D721Med (cell line): ENCODE data around the gene PTPN2.

Source experiments
- DNase-seq: peaks from one replicate; pipeline ENCODE4 v3.0.0; 2011; ENCODE audit warnings: low spot score; ENCODE audit not compliant: insufficient read length
- FAIRE-seq: peaks from 2 replicates; lab custom pipeline; 2011; peaks lifted over from hg19 to GRCh38; lab: Jason Lieb, UNC
- TF ChIP-seq, protein P1 (sequence below): IDR thresholded peaks from 2 replicates; pipeline ENCODE4 v1.5.1; 2012; ENCODE audit warnings: mild to moderate bottlenecking, control low read depth; ENCODE audit not compliant: insufficient read depth; ENCODE audit errors: missing control alignments

The PTPN2 gene

DNA sequence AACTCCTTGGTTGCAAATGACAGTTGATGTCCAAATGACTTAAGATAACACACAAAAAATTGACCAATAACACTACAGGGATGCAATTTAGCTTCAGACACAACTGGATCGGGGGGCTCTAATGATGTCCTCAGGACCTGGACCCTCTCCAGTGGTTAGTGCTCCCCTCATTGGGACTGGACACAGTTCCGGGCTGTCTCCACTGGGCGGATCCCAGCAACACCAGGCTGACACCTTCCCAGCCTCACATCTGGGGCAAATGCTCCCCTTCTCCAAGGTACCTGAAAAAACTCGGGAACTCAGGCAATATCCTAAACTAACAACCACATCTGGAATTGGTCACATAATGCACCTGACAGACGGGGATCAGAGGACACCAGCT is 132.5 kb downstream of the PTPN2 start:
- DNase-seq: no peak
- no peak for FAIRE-seq
- TF ChIP-seq, protein P1, sequence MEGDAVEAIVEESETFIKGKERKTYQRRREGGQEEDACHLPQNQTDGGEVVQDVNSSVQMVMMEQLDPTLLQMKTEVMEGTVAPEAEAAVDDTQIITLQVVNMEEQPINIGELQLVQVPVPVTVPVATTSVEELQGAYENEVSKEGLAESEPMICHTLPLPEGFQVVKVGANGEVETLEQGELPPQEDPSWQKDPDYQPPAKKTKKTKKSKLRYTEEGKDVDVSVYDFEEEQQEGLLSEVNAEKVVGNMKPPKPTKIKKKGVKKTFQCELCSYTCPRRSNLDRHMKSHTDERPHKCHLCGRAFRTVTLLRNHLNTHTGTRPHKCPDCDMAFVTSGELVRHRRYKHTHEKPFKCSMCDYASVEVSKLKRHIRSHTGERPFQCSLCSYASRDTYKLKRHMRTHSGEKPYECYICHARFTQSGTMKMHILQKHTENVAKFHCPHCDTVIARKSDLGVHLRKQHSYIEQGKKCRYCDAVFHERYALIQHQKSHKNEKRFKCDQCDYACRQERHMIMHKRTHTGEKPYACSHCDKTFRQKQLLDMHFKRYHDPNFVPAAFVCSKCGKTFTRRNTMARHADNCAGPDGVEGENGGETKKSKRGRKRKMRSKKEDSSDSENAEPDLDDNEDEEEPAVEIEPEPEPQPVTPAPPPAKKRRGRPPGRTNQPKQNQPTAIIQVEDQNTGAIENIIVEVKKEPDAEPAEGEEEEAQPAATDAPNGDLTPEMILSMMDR: no peak

DNA sequence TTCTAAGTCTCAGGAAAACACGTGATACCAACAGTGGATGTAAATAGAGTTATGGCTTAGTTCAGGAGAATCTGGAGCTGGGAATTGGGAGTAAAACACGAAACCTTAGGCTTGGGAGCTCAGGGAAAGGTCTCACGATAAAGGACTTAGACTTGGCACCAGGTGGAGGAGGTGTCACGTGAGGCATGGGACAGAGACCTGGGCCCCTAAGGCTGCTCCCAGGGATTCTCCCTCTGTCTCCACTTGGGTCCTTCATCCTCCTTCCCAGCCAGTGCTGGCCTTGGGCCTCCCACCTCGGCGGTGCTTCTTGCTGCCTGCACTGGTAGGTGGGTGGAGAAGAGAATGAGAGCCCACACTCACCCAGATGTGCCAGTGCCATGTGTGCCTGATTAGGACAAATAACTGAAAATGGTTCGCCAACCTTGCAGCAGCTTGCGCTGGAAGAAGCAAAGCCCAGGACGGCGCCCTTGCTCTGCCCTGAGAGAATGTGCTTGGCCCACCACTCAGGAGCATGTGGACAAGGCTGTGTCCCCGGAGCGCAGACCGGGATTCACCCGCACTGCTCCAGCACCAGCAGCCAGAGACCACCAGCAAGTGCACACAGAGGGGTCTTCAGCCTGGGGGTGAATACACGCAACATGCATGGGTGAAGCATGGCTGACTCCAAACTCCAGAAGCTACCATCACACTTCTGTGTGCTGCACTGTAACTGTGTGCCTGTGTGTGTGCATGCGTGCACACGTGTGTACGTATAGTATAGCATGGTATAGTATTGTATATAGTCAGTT is 133.1 kb downstream of the PTPN2 start:
- no peak for DNase-seq
- no peak for FAIRE-seq
- TF ChIP-seq, protein P1: no peak

DNA sequence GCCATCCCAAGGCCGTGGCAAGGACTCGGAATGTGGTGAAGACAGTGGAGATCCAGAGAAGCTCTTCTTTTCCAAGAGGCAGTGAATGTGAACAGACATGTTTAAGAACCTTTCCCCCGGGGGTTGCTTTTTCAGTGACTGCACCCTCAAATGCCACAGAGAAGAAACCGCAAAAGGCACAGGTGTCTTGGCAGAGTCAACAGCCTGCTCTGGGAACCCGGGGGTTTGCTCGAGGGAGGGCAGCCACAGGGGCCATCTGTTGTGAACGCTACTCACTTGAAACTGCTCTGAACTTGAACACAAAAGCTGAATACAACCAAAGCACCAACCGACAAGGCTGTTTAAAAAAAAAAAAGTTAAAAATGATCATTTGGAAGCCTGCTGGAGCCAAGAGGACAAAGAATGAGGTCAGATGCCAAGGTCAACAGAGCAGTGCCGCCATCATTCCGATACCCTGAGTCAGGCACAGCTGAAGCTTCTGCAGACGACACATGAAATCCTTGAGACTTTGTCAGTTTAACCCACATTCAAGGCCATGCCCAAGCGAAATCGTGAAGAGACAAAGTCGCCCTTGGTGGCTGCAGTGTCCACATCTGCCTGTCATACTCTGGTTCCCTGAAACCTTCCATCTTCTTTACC is 133.8 kb downstream of the PTPN2 start:
- FAIRE-seq (no peak), DNase-seq (no peak)
- TF ChIP-seq, protein P1: no peak

DNA sequence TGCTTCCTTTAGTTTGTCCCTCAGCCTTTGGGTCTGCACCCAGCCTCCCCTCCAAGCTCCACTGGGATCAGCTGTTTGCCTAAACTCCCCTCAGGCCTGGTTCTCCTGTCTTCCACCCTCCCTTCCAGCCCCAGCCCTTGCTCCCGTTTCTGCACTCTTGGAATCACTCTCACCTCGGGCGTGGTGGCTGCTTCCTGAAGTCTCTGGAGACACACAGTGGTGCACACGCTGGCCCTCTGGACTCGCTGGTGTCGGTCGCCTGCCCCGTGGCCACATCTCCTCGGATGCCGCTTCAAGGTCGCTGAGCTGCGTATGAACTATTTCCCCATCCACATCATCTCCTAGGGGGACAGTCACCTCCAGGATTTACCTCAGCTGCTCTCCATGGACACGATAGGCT is 134.9 kb downstream of the PTPN2 start:
- DNase-seq (no peak), FAIRE-seq (no peak)
- TF ChIP-seq, protein P1: no peak

DNA sequence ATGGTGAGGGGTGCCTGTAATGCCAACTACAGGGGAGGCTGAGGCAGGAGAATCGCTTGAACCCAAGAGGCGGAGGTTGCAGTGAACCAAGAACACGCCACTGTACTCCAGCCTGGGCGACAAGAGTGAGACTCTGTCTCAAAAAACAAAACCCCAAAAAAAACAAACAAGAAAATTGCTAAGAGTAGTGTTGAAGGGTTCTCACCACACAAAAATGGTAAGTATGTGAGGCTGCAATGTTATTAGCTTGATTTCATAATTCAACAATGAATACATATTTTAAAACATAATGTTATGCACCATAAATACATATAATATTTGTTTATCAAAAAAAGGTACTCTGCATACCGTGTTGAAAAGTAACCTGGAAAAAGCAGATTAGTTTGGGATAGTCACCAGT is 135.4 kb downstream of the PTPN2 start:
- TF ChIP-seq, protein P1: no peak
- DNase-seq (no peak), FAIRE-seq (no peak)

DNA sequence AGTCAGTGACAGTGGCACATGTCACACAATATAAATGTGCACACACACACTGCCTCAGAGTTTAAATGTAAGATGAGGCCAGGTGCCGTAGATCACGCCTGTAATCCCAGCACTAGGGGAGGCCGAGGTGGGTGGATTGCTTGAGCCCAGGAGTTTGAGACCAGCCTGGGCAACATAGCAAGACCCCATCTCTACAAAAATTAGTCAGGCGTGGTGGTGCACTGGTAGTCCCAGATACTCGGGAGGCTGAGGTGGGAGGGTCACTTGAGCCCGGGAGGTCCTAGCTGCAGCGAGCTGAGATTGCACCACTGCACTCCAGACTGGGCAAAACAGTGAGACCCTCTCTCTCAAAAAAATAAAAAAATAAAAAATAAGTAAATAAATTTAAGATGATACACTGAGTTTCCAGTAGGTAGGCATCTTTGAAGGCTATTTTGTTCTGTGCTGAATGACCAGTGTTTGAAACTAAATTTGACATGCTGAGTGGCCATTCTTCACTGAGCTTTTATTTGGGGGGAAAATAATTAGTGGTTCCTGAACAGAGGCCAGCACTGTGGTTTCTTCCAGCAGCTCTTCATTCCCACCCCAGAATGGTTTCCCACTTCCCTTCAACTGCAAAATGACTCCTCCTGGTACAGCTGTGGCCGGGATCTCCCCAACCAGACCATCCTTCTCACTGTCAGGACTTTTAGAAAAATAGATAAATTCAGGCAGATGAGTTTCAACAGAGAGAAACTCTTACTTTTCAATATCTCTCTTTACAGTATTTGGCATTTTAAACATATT is 136.3 kb downstream of the PTPN2 start:
- FAIRE-seq: no peak
- TF ChIP-seq, protein P1: no peak
- DNase-seq: no peak
